ENCODE results near the gene GPRC5D. TPM values are rescaled to one million over a fixed set of nuclear protein-coding genes. Genes with fewer than 3 reads are reported as not detected.

Gene GPRC5D
- total RNA-seq, 6 experiments from 2014 or later = not detected

DNA sequence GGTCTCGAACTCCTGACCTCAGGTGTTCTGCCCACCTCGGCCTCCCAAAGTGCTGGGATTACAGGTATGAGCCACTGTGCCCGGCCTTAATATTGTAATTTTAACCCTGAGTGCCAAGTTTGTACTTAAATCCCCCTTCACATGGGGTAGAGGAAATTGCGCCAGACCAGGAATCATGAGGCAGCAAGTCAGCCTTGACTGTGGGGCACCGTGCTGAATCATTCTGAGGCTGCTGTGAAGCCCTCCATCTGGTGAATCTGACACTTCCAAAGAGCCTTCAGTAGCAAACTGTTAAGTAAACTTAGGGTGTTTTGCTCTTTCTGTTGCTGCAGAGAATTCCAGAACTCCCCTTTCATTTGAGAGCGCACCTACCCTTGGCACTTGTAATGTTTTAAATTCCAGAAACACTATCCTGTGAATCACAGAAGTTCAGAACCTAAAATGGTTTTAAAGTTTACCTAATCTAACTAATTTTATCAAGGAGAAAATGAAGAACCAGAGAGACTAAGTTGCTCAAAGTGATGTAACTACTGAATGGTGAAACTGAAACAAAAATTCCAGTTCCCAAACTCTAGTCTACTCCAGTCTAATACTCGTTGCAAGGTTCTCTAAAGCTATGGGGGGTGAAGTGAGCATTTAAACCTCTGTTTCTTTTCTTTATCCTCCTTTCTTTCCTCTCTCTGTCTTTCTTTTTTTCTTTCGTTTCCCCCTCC lies 40.6 kb upstream of the GPRC5D start:
- Histone ChIP-seq H3K36me3 (peaks cover 0 to 20% (median 8%) of the 10 kb centered on the region in 4 donors), H3K4me3 (no peak overlapping the region), H3K9me3 (no peaks in the 10 kb centered on the region), H3K4me1 (peaks cover 0 to 36% (median under 1%) of the 10 kb centered on the region in 4 donors), H3K27ac (peak overlapping the region in 2 of 3 donors; percentile 9 to 11), H3K27me3 (no peaks in the 10 kb centered on the region)
- 26% methylated on average over 5 of the region's 8 CpGs for WGBS (ENCODE audit: insufficient coverage, low coverage, low lambda C conversion rate, missing lambda C conversion rate)
- intact Hi-C loops (cut with DNase I) = no loop called here
- peak; percentile 55 to 79 (median 70) for ATAC-seq
- DNase-seq = peak in 2 of 3 donors; percentile 36 to 57
- TF ChIP-seq, protein P1, sequence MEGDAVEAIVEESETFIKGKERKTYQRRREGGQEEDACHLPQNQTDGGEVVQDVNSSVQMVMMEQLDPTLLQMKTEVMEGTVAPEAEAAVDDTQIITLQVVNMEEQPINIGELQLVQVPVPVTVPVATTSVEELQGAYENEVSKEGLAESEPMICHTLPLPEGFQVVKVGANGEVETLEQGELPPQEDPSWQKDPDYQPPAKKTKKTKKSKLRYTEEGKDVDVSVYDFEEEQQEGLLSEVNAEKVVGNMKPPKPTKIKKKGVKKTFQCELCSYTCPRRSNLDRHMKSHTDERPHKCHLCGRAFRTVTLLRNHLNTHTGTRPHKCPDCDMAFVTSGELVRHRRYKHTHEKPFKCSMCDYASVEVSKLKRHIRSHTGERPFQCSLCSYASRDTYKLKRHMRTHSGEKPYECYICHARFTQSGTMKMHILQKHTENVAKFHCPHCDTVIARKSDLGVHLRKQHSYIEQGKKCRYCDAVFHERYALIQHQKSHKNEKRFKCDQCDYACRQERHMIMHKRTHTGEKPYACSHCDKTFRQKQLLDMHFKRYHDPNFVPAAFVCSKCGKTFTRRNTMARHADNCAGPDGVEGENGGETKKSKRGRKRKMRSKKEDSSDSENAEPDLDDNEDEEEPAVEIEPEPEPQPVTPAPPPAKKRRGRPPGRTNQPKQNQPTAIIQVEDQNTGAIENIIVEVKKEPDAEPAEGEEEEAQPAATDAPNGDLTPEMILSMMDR (IDR thresholded peaks at IDR 0.05) = no peak
- TF ChIP-seq POLR2A (IDR thresholded peaks at IDR 0.05) = no peak

DNA sequence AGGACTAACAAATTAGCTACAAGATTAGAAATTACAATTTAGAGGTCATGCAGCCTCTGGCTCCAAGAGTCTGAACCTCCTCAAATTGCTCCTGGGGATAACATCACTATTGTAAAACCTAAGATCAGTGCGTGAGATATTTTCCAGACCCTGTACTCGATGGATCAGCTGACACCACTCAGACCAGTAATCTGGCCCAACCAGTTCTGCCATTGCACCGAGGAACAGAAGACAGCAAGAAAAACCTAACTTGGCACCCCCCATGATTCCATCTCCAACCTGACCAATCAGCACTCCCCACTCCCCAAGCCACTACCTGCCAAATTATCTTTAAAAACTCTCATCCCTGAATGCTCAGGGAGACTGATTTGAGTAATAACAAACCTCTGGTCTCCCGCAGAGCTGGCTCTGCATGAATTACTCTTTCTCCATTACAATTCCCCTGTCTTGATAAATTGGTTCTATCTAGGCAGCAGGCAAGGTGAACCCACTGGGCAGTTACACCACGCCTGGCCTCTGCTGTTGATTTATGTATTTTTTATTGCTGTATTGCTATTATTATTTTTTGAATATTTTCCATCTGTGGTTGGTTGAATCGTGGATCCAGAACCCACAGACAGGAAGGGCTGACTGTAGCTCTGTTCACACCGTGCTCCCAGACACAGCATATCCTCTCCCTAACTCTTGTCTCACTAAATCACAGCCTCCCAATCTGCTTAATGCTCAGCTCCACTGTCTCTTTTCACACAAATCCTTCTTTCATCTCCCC lies 38.9 kb upstream of the GPRC5D start:
- Histone ChIP-seq H3K27ac (no peak overlapping the region), H3K36me3 (peaks cover 0 to 37% (median 15%) of the 10 kb centered on the region in 4 donors), H3K9me3 (no peaks in the 10 kb centered on the region), H3K4me1 (peaks cover 0 to 19% (median 0%) of the 10 kb centered on the region in 4 donors), H3K4me3 (no peak overlapping the region), H3K27me3 (no peaks in the 10 kb centered on the region)
- TF ChIP-seq, protein P1 (IDR thresholded peaks at IDR 0.05) = no peak
- no peak for TF ChIP-seq POLR2A (IDR thresholded peaks at IDR 0.05)
- 66% methylated on average over 5 of the region's 7 CpGs for WGBS (ENCODE audit: insufficient coverage, low coverage, low lambda C conversion rate, missing lambda C conversion rate)
- DNase-seq (no peak), ATAC-seq (no peak)
- intact Hi-C loops (cut with DNase I) = no loop called here

DNA sequence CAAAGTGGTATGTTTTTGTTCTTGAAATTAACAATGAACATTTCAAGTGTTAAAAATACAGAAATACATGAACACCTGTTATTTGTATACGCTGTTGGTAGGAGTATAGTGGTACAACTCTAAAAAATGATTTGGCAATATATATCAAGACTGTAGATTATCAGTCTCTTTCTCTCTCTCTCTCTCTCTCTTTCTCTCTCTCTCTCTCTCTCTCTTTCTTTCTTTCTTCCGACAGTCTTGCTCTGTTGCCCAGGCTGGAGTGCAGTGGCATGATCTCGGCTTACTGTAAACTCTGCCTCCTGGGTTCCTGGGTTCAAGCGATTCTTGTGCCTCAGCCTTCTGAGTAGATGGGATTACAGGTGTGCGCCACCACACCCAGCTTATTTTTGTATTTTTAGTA lies 35.5 kb upstream of the GPRC5D start:
- H3K27ac ChIP-seq = no peak overlapping the region
- DNase-seq (no peak), ATAC-seq (no peak)
- no peak overlapping the region for H3K4me3 ChIP-seq
- no peaks in the 10 kb centered on the region for H3K4me1 ChIP-seq
- H3K9me3 ChIP-seq = no peaks in the 10 kb centered on the region
- H3K27me3 ChIP-seq = no peaks in the 10 kb centered on the region
- intact Hi-C loops (cut with DNase I) = loop anchor here in 1 of 2 donors (10.0 kb wide), 1 partner anchor 73 kb away; no protein-coding TSS in a partner anchor
- TF ChIP-seq POLR2A (IDR thresholded peaks at IDR 0.05) = no peak
- TF ChIP-seq, protein P1 (IDR thresholded peaks at IDR 0.05) = no peak
- H3K36me3 ChIP-seq = peaks cover 0 to 59% (median 27%) of the 10 kb centered on the region in 4 donors
- WGBS (ENCODE audit: insufficient coverage, low coverage, low lambda C conversion rate, missing lambda C conversion rate) = 80% methylated on average over 5 of the region's 5 CpGs

DNA sequence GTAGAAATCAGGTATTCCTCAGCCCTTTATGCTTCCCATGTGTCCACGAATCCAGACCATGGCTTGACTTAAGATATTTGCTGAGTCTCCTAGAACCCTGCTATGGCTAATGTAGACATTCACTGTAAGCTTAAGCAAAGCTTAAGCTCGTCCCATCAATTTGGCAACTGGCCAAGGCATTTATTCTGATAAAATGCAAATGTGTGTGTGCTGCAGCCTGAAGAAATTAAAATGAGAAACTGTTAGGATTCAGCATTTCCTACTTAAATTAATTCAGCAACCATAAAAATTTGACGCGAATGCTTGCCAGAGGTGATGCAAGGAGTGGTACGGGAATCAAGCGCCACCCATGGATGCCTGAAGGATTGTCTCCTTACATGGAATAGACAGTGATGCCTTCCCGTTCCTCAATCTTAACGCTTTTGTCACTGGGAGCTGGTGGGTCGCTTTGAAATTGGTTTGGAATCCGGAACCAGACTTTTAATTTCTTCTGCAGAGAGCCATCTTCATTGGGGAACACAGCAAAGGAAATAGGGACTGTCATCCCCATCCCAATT lies 34.9 kb upstream of the GPRC5D start:
- Histone ChIP-seq H3K27ac (no peak overlapping the region), H3K36me3 (peaks cover 0 to 65% (median 29%) of the 10 kb centered on the region in 4 donors), H3K4me3 (no peak overlapping the region), H3K27me3 (no peaks in the 10 kb centered on the region), H3K9me3 (no peaks in the 10 kb centered on the region), H3K4me1 (no peaks in the 10 kb centered on the region)
- ATAC-seq (no peak), DNase-seq (no peak)
- TF ChIP-seq, protein P1 (IDR thresholded peaks at IDR 0.05) = no peak
- no peak for TF ChIP-seq POLR2A (IDR thresholded peaks at IDR 0.05)
- 81% methylated on average over 7 of the region's 10 CpGs for WGBS (ENCODE audit: insufficient coverage, low coverage, low lambda C conversion rate, missing lambda C conversion rate)
- intact Hi-C loops (cut with DNase I) = loop anchor here in 1 of 2 donors (10.0 kb wide), 1 partner anchor 72 kb away; no protein-coding TSS in a partner anchor

All from right lobe of liver (tissue), 6 donors.